HG02610 (cell line): ENCODE data around the gene TEAD3.

Experiments used
- ATAC-seq: cut with Tn5 transposase; IDR thresholded peaks from one replicate; pipeline ENCODE4 v1.9.1; 2021; ENCODE audit warnings: mild to moderate bottlenecking, moderate library complexity; ENCODE audit not compliant: unreplicated experiment

The TEAD3 gene

GRCh38 chr6:35427435-35427834 is 69.4 kb downstream of the TEAD3 start:
- ATAC-seq: no peak

GRCh38 chr6:35426074-35426473 is 70.8 kb downstream of the TEAD3 start:
- no peak for ATAC-seq

GRCh38 chr6:35425284-35425683 is 71.6 kb downstream of the TEAD3 start:
- no peak for ATAC-seq
